GM12873 (cell line): ENCODE data around the gene MED12L.

ENCODE experiments used
- CTCF ChIP-seq: IDR thresholded peaks from 2 replicates; pipeline ENCODE4 v1.5.1; 2012; ENCODE audit warnings: low read depth, mild to moderate bottlenecking, moderate library complexity, low read length, control low read depth; ENCODE audit not compliant: insufficient read depth; ENCODE audit errors: missing control alignments

The MED12L gene

GRCh38 chr3:151156618-151157216, 71.3 kb downstream of the MED12L start:
- peak; percentile 70 for TF ChIP-seq CTCF

- no peak for TF ChIP-seq CTCF
Measured at GRCh38 chr3:151159806-151160205, 74.3 kb downstream of the MED12L start.

- no peak for TF ChIP-seq CTCF
Measured at GRCh38 chr3:151165226-151165625, 79.8 kb downstream of the MED12L start.

- peak; percentile 13 for TF ChIP-seq CTCF
Measured at GRCh38 chr3:151166161-151166560, 80.7 kb downstream of the MED12L start.

- TF ChIP-seq CTCF = peak; percentile 87
Measured at GRCh38 chr3:151168269-151169094, 83.0 kb downstream of the MED12L start.

- no peak for TF ChIP-seq CTCF
Measured at GRCh38 chr3:151169262-151169947, 83.9 kb downstream of the MED12L start.

- TF ChIP-seq CTCF = no peak
Measured at GRCh38 chr3:151171145-151171757, 85.8 kb downstream of the MED12L start.
